Measurements from ENCODE around the gene IAH1. TPM values are rescaled to one million over a fixed set of nuclear protein-coding genes. Genes with fewer than 3 reads are reported as not detected.

IAH1 gene
- total and polyA plus RNA-seq, 9 of the 15 experiments (the other 6 are each of a cell fraction or from before 2014, with no cell fraction given) = 0.04 to 19.3 (median 0.36) TPM; not detected in 3

GRCh38 chr2:9473985-9474360 lies 378 bp upstream of the IAH1 start:
- Histone ChIP-seq H3K4me3 (no peak overlapping the region), H2AFZ (ENCODE audit: low read depth, low read length) (no peak overlapping the region), H4K20me1 (replicated peaks; ENCODE audit: control insufficient read depth, insufficient read depth, low read length) (no peaks in the 10 kb centered on the region), H3K4me1 (replicated peaks in 1 of 2; ENCODE audit: control insufficient read depth in 2 of 2, insufficient read depth in 2 of 2, low read length in 2 of 2) (no peaks in the 10 kb centered on the region), H3K9me3 (replicated peaks; ENCODE audit: control insufficient read depth, insufficient read depth, low read depth, low read length) (no peaks in the 10 kb centered on the region; the same call in 1 of the 2 replicates), H3K79me2 (ENCODE audit: control insufficient read depth, insufficient read depth, low read length) (no peaks in the 10 kb centered on the region), H3K4me2 (ENCODE audit: insufficient read depth, low read length) (no peak overlapping the region), H3K36me3 (ENCODE audit: control insufficient read depth, insufficient read depth, low read length) (peaks cover 38% of the 10 kb centered on the region), H3K27ac (ENCODE audit: extremely low read depth, low read depth, low read length) (no peak overlapping the region), H3K27me3 (ENCODE audit: control insufficient read depth in 2 of 2, insufficient read depth in 2 of 2, low read length in 2 of 2) (no peaks in the 10 kb centered on the region), H3K9ac (ENCODE audit: insufficient read depth in 1 of 2, low read depth in 2 of 2, low read length in 2 of 2) (no peak overlapping the region), H3K9me1 (ENCODE audit: control insufficient read depth, insufficient read depth, low read length) (no peaks in the 10 kb centered on the region)
- FAIRE-seq (no peak), DNase-seq (ENCODE audit: extremely low read depth in 1 of 4, low spot score in 3 of 4) (no peak), ATAC-seq (no peak)
- 97% methylated on average over 24 of the region's 39 CpGs for WGBS (ENCODE audit: insufficient coverage, low coverage, missing lambda C conversion rate)
- intact Hi-C loops (cut with micrococcal nuclease) (no loop called here), in situ Hi-C loops (cut with MboI) (no loop called here)
- ChIA-PET CTCF (ENCODE audit: low intra/inter-chr PET ratio) (no interaction called here), POLR2A (interaction anchor here (0.9 kb wide), 1 partner anchor 31 kb away, joined by 3 read pairs; no protein-coding TSS in a partner anchor)
- no TSS peak for BruUV-seq (replicated peaks)
- TF ChIP-seq ZNF764 (CRISPR knock-in tag; IDR thresholded peaks at IDR 0.05; ENCODE audit: low read depth) = no peak
- TF ChIP-seq SMAD3 (CRISPR knock-in tag; conservative IDR thresholded peaks at IDR 0.05) = no peak
- TF ChIP-seq ZNF592 (IDR thresholded peaks at IDR 0.05) = no peak
- no peak for TF ChIP-seq RCOR1 (IDR thresholded peaks at IDR 0.05; ENCODE audit: borderline replicate concordance in 1 of 2, low read depth in 2 of 2, low read length in 2 of 2)
- no peak for TF ChIP-seq ZNF696 (CRISPR knock-in tag; conservative IDR thresholded peaks at IDR 0.05)
- no peak for TF ChIP-seq GABPB1 (CRISPR knock-in tag; IDR thresholded peaks at IDR 0.05)
- no peak for TF ChIP-seq ZBTB40 (IDR thresholded peaks at IDR 0.05)
- no peak for TF ChIP-seq ZBTB40 (CRISPR knock-in tag; IDR thresholded peaks at IDR 0.05)
- TF ChIP-seq ZC3H11A (IDR thresholded peaks at IDR 0.05; ENCODE audit: low read depth, low read length) = no peak
- no peak for TF ChIP-seq FOS (IDR thresholded peaks at IDR 0.05; ENCODE audit: extremely low read depth, insufficient read length)
- no peak for TF ChIP-seq ZNF586 (CRISPR knock-in tag; conservative IDR thresholded peaks at IDR 0.05)

Data from K562 (cell line).